Type B pancreatic cell (in vitro differentiated cells): ENCODE results near the gene PPM1F. TPM values are rescaled to one million over a fixed set of nuclear protein-coding genes. Genes with fewer than 3 reads are reported as not detected.

Experiments
- DNase-seq: peaks from one replicate; pipeline ENCODE4 v3.0.0; 2021; ENCODE audit warnings: mixed read lengths; ENCODE audit not compliant: unreplicated experiment; ENCODE audit errors: extremely low spot score
- H3K27ac Mint-ChIP-seq: 2 replicates; pipeline ENCODE4 v1.8.0; 2021; ENCODE audit warnings: mild to moderate bottlenecking, mixed read lengths
- H3K27me3 Mint-ChIP-seq: 2 replicates; pipeline ENCODE4 v1.8.0; 2021; ENCODE audit warnings: mixed read lengths
- H3K36me3 Mint-ChIP-seq: 2 replicates; pipeline ENCODE4 v1.8.0; 2021; ENCODE audit warnings: mixed read lengths
- H3K4me1 Mint-ChIP-seq: one replicate; pipeline ENCODE4 v1.8.0; 2021; ENCODE audit warnings: mixed read lengths; ENCODE audit not compliant: unreplicated experiment
- H3K4me3 Mint-ChIP-seq: 2 replicates; pipeline ENCODE4 v1.8.0; 2021; ENCODE audit warnings: mild to moderate bottlenecking, mixed read lengths
- H3K9me3 Mint-ChIP-seq: 2 replicates; pipeline ENCODE4 v1.8.0; 2021; ENCODE audit warnings: mixed read lengths
- CTCF ChIP-seq: fragments of 200-600 bp; sonication (generic); conservative IDR thresholded peaks from 2 replicates; pipeline ENCODE4 v1.5.0; 2021; ENCODE audit warnings: antibody characterized with exemption, mild to moderate bottlenecking
- total RNA-seq: library from RNA; stranded (reverse); gene quantifications from 2 replicates; pipeline ENCODE4 v1.2.1, GENCODE V29; 2021; ENCODE audit warnings: low replicate concordance

Gene PPM1F
- total RNA-seq, 1 donor from 2014 or later, result 25.1 TPM

DNA sequence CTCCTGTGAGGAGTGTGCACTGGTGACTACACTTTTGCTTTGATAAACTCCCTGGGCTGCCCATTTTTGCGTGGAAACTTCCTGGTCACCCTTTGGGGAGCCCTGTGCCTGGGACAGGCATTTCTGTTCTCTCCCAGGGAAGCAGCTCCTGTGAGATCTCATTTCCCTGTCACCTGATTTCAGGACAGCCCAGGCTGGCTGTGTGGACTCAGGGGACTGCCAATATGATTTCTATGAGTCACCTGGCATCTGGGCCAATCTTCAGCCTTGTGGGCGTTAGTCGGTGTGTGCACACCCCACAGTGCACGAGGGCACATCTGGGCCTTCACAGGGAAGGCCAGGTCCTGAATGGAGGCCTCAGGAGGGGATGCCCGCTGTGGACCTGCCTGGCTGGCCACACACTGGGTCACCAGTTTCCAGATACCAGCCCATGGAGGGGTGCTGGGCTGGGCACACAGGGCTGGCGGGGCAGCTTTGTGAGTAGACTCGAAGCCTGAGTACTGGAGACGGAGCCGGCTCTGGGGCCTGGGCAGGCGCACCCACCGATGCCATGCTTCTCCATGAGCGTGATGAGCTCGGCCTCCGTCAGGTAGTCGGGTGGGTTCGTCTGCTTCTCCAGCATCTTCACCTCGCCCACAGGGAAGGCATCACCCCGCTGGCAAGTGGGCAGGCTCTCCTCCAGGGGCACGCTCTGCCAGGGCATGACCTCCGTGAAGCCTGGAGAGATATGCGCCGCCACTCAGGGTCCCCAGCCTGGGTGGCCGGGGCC lies 9.4 kb upstream of the PPM1F start:
- no peaks in the 10 kb centered on the region for H3K4me1 Mint-ChIP-seq
- no peak overlapping the region for H3K27ac Mint-ChIP-seq

DNA sequence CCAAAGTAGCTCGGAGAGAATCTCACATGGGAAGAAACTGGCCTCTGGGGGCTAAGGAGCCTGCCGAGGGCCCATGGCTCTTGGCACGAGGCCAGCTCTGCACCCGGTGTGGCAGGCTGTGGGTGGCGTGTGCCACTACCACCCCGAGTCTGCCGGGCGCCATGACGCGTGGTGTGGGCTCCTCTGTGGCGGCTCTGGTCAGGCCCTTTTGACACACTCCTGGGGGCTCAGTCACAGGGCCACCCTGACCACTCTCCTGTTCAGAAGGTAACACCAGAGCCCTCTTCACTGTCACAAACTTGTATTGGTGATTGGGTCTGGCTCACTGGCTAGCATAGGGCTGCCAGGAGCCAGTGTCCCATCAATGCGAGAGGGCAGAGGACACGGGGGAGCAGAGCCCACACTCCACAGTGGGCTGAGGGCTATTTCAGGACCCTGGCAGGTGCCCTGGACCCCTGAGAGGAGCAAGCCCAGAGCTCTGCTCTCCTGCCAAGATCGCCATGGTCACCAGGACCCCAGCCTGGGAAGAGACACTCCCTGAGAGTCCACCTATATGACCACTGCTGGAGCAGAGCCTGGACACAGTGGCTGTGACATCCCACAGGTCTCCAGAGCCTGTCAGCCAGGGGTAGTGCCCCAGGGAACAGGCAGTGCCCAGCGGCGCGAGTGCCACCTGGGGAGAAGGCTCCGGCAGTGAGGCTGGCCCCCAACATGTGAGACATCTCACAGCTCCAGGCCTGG lies 8.6 kb upstream of the PPM1F start:
- H3K4me1 Mint-ChIP-seq, result no peaks in the 10 kb centered on the region
- no peaks in the 10 kb centered on the region for H3K9me3 Mint-ChIP-seq
- H3K27me3 Mint-ChIP-seq, result no peaks in the 10 kb centered on the region
- TF ChIP-seq CTCF, result no peak
- no peak overlapping the region for H3K27ac Mint-ChIP-seq
- H3K4me3 Mint-ChIP-seq, result no peak overlapping the region
- H3K36me3 Mint-ChIP-seq, result no peaks in the 10 kb centered on the region
- DNase-seq, result no peak

More for the DNA sequence above, 9.4 kb upstream of the PPM1F start:
- peaks cover 4% of the 10 kb centered on the region for H3K36me3 Mint-ChIP-seq
- no peak for TF ChIP-seq CTCF
- H3K27me3 Mint-ChIP-seq, result no peaks in the 10 kb centered on the region
- H3K9me3 Mint-ChIP-seq, result no peaks in the 10 kb centered on the region
- no peak overlapping the region for H3K4me3 Mint-ChIP-seq
- DNase-seq, result no peak

DNA sequence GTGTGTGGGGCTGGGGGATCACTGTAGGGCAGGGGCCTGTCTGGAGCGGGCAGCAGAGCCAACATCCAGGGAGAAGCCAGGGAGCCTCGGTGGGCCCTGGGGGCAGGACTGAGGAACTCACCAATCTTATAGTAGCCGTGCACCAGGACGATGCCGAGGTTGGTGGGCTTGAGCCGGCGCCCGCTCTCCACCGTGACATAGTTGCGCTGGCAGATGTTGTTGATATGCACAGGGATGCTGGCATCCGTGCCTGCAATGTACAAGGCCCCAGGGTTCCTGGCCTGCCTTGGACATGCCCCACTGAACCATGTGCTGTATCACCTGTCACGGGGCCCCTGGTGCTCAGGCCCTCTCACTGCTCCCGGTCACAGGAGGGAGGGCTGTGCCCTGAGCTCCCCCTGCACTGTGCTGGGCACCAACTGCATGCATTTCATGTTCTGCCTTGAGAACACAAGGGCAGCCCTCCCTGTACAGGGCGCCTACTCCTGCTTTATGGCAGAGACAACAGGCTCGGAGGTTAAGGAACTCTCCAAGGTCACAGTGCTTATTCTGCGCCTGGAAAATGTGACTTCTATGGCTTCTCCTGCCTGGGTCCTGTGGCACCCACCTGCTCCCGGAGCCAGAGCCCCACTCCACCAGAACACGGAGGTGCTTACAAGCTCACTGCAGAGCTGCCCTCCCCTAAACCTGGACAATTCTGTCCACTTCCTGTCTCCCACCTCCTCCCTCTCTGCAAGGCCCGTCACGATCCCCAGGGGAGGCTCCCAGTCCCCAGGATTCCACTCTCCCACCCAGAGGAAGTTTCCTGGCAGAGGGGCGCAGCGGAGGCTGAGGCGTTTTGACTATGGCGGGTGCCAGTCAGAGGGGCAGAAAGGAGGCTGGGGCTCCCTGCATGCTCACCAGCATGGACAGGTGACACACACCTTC lies 7.8 kb upstream of the PPM1F start:
- no peak for TF ChIP-seq CTCF
- no peaks in the 10 kb centered on the region for H3K4me1 Mint-ChIP-seq
- no peaks in the 10 kb centered on the region for H3K36me3 Mint-ChIP-seq
- no peaks in the 10 kb centered on the region for H3K27me3 Mint-ChIP-seq
- no peak for DNase-seq
- no peaks in the 10 kb centered on the region for H3K9me3 Mint-ChIP-seq
- no peak overlapping the region for H3K27ac Mint-ChIP-seq
- no peak overlapping the region for H3K4me3 Mint-ChIP-seq

- no peak for TF ChIP-seq CTCF
- Mint-ChIP-seq H3K36me3 (no peaks in the 10 kb centered on the region), H3K9me3 (no peaks in the 10 kb centered on the region), H3K4me3 (no peak overlapping the region), H3K27me3 (no peaks in the 10 kb centered on the region), H3K4me1 (no peaks in the 10 kb centered on the region), H3K27ac (no peak overlapping the region)
- no peak for DNase-seq
These were observed 6.8 kb upstream of the PPM1F start for GRCh38 chr22:21959274-21960074.
